Effector CD8-positive, alpha-beta T cell (primary cell): Measurements from ENCODE around the gene HMCN2.

Source experiments
- DNase-seq: peaks from one replicate; lab custom pipeline; 2025; lab: John Stamatoyannopoulos, UW

Gene HMCN2

DNA sequence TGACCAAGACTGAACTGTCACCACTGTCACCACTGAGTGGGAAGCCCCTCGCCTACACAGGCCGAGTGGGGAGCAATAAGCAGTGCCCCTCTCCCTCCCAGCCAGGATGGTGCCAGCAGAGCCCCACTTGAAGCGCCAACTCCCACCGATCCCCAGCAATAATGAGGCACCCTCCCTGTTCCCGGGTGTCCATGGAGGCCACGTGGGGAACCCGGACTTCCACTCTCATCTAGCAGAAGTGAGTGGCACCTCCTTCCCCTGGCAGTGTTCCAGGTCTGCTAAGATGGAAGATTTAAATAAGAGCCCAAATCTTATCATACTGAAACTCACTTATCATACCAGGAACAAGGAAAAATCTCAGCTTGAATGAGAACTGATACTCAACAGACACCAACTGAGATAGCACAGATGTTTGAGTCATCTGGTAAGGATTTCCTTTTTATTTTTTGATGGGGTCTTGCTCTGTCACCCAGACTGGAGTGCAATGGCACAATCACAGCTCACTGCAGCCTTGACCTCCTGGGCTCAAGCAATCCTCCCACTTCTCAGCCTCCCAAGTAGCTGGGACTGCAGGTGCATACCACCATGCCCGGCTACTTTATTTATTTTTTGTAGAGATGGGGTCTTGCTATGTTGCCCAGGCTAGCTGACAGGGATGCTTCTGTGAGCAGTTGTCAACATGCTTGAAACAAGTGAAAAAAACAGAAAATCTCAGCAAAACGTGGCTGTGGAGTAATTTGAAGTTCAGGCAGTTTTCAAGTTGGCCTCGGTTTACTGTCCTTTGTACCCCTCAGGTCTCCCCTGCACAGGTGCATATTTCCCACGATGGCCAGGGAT lies 149.6 kb downstream of the HMCN2 start:
- DNase-seq, result no peak

DNA sequence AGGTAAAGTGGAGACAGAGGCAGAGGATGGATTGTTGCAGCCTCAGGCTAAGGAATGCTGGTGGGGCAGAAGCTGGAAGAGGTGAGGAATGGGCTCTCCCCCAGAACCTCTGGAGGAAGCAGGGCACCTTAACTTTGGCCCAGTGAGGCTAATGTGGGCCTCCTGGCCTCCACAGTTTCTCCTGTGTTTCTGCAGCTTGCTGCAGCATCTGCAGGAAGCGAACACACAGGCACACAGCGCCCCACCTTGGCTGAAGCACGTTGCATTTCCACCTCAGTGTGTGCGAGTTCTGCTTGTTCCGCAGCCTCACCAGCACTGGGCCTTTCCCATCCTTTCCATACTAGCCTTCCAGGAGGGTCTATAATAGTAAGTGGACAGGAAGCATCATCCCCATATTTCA lies 152.0 kb downstream of the HMCN2 start:
- DNase-seq, result no peak

DNA sequence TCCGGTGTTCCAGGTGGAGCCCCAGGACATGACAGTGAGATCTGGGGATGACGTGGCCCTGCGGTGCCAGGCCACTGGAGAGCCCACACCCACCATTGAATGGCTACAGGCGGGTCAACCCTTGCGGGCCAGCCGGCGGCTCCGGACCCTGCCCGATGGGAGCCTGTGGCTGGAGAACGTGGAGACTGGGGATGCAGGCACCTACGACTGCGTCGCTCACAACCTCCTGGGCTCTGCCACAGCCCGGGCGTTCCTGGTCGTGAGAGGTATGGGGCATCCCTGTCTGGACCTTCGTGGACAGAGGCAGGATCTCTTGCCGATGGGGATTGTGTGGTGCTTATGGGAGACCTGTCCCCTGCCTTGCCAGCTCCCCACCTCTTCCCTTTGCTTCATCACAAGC lies 153.2 kb downstream of the HMCN2 start:
- no peak for DNase-seq

DNA sequence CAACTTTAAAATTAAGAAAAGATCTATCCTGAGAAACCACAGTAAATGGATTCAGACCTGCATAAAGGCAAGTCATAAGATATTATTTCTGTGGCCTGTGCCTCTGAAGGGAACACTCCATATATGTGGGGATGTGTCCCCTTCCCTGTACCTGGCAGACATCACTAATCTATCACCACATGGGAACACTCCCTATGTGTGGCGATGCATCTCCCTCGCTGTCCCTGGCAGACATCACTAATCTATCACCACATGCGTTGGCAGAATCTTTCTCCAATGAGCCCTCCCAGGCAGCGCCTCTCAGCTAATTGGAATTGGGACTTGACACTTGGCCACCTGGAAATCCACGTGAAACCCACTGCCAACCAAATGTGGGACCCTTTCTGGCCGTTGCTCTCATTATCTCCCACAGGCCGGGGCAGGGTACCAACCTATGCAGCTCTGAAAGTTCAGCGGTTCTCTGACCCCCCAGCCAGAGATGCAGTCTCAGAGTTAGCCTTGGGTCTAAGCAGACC lies 154.0 kb downstream of the HMCN2 start:
- no peak for DNase-seq

DNA sequence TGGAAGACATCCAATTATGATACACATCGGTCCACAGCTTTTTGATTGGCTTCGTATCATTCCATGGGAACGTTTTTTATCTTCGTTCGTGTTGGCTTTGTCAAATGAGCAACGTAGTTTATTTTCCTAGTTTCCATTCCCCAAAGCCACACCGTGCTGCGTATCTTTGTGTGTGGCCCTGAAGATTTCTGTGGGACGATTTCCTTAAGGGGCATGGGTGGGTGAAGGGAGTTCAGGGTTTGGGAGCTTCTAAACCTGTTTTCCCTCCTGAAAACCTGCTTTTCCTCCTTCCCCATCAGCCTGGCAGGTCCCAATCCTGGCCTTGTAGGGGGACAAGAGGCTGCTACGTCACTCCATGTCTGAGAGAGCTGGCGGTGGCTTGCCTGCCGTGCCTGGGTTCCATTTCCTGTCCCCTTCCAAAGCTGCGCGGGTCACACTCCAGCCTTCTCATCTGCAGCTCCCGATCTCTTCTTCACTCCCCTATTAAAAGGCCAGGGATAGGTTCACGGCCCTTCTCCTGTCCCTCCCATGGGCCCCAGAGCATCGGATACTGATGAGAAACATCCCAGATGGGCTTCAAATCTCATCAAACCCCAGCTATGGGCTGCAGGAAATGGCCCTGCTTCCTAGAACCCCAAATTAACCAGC lies 155.7 kb downstream of the HMCN2 start:
- DNase-seq, result no peak

DNA sequence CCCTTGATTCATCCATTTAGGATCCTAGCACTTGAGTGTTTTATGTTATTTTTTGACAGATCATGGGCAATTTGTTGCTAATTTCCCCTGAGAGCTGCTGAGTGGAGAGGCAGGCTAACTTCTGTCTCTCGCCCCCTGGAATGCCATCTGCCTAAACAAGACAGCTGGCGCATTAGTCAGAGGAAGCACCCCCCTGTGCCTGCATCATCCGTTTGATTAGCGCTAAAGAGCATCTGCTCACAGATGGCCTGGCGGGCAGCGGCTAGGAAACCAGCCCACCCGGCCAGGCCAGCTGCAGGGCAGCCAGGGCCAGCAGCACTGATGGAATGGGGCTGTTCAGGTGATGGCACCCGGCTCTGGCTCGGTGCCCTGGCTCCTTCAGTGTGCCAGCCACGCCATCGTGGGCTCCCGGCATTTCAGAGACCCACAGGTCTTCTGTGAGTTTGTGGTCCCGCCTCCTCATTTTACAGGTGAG lies 156.3 kb downstream of the HMCN2 start:
- DNase-seq, result no peak

DNA sequence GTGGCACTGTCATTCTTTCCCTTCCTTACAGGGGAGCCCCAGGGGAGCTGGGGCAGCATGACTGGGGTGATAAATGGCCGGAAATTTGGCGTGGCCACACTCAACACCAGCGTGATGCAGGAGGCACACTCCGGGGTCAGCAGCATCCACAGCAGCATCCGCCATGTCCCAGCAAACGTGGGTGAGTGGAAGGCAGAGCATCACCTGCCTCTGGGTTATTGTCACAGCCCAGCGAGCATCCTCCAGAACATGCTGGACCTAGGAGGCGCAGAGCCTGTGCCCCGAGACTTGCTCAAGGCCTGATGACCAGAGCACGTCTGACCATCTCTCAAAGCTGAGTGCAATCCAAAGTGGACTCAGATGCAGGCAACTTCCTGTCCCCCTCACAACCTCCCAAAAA lies 157.0 kb downstream of the HMCN2 start:
- no peak for DNase-seq

DNA sequence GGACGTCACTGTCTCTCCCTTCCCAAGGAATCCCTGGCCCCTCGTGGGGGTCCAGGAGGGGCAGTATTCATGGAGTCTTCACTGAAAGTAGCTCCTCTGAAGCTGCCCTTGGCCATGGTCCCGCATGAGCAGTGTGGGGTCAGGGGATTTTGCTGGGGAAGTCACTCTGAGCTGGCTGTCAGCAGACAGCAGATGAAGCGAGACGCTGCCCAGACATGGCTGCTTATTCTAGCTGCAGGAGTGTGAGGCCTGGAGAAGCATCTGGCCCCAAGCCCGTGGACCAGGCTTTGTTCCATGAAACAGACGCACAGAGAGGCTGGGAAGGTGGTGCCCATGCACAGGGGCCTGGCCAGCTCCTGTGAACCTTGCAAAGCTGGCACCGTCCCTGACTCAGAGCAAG lies 157.7 kb downstream of the HMCN2 start:
- no peak for DNase-seq

DNA sequence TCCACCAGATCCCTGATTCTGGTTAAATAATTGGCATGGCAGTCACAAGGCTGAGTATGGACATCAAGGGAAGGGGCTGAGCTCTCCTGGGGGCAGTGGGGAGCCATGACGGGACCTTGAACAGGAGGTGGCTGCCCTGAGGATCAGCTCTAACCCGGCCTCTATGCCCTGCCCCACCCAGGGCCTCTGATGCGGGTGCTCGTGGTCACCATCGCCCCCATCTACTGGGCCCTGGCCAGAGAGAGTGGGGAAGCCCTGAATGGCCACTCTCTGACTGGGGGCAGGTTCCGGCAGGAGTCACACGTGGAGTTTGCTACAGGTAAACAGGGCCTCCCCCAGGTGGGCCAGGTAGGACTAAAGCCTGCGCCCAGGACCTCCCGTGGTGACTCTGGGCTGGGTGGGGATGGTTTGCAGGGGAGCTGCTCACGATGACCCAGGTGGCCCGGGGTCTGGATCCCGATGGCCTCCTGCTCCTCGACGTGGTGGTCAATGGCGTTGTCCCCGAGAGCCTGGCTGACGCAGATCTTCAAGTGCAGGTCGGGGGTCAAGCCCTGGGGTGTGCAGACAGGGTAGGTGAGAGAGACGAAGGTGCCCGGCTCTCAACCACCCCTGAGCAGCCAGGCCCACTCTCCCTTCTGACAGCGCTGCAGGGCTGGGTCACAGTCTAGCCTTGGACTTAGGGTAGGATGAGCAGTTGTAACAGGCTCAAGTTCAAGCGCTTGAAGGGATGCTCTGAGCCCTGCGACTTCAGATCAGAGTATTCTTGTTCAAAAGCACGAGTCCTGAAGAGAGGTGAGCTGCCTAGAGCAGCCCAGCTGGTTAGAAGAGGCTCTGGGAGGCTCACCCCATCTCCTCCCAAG lies 159.3 kb downstream of the HMCN2 start:
- DNase-seq, result no peak

DNA sequence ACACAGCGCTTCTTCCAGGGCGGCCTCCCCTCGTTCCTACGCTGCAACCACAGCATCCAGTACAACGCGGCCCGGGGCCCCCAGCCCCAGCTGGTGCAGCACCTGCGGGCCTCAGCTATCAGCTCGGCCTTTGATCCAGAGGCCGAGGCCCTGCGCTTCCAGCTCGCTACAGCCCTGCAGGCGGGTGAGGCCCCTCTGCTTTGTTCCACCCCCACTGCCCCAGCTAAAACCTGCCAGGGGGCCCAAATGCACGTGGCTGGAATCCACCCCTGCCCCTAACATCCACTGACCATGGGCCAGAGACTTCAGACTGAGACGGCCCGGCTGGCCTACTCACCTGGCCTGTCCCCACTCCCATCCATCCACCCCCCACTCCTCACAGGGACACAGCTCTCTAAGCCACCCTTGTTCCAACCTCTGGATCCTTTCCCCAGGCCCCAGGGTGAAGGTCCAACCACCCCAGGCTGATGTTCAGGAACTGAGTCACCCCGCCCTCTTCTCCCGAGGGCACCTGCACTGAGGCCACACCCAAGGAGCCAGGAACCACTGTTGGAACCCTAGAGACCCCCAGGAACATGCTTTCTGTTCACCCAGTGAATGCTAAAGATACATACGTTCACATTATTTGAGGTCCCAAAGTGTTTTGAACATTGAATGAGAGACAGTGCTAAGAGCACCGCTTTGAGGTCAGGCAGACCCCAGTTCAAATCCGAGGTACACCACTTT lies 160.3 kb downstream of the HMCN2 start:
- no peak for DNase-seq

DNA sequence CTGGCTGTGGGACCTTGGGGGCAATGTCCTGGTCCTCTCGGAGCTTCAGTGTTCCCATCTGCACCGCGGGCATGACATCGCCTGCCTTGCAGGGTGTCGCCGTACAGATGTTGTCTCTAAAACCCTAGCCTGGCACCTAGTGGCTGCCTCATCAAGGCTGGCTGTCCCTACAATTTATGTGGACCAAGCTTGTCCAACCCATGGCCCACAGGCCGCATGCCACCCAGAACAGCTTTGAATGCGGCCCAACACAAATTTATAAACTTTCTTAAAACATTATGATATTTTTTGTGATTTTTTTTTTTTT lies 160.9 kb downstream of the HMCN2 start:
- no peak for DNase-seq

DNA sequence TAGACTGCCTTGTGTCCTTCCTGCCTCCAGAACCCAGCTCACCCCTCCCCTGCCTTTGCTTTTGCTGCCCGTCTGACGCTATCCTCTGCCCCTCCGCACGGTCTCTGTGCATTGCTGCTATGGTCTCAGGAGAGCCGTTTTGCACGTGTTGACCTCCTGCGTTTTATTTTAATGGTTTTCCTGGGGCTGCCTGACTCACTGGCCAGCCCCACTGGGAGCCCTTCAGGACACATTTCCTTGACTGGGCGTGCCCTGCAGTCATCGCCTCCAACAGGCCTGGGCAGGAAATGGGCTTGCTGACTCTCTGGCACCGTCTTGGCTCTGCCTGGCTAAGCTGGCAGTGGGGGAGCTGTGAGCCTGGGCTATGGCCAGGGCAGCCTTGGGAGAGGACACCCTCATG lies 161.3 kb downstream of the HMCN2 start:
- DNase-seq, result no peak

DNA sequence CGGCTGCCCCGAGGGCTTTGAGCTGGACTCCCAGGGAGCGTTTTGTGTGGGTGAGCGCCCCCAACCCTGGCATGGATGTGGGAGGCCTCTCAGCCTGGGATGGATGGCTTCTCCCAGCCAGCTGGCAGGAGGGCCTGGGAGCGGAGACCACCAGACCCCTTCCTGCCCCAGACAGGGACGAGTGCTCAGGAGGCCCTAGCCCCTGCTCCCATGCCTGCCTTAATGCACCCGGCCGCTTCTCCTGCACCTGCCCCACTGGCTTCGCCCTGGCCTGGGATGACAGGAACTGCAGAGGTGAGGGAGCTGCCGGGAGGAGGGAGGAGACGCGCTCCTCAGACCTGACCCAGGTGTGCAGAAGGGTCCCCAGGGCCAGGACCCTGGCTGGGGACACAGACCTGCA lies 161.8 kb downstream of the HMCN2 start:
- no peak for DNase-seq

DNA sequence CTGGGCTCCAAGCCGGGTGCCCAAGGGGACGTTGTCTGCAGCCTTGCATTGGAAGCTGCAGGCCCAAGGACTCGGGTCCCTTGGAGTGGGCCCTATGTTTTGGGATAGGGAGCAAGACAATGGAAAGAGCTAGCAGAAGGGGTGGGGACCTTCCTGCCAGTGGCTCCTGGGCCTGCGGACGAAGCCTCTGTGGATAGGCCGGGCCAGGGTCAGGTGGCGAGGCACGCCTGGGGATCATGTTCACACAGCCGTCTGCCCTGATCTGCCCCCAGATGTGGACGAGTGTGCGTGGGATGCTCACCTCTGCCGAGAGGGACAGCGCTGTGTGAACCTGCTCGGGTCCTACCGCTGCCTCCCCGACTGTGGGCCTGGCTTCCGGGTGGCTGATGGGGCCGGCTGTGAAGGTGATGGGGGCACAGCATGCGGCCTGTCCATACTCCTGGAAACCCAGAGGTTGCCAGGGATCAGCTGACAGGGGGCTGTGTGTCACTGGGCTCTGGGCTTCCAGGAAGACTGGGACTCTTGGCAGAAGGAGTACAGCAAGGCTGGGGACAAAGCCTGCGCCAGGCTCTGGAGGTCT lies 162.6 kb downstream of the HMCN2 start:
- no peak for DNase-seq

DNA sequence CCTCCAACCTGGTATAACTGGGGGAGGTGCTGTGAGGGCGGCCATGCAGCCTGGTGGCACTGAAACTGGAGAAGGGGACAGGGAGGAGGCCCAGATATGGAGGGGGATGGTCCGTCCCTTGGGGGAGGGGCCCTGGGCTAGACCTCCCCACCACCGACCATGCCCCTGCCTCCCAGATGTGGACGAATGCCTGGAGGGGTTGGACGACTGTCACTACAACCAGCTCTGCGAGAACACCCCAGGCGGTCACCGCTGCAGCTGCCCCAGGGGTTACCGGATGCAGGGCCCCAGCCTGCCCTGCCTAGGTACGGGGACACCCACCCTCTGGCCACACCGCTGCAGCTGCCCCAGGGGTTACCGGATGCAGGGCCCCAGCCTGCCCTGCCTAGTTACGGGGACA lies 163.8 kb downstream of the HMCN2 start:
- no peak for DNase-seq

DNA sequence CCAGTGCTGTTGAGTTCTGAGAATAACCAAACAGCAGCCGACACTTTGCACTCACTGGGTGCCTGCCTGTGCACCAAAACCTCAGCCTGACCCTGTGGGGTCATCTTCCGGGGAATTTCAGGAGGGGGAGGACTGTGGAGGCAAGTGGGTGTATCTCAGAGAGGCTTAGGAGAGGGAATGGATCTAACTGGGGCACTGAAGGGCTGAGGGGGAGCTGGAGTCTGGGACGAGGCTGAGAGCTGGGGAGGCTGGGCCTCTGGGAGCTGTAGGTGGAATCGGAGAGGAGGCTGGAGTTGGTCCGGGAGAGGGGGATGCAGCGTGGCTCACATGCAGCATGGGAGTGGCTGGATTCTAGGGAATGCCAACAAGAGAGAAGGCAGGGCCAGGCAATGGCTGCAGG lies 164.3 kb downstream of the HMCN2 start:
- DNase-seq, result no peak

DNA sequence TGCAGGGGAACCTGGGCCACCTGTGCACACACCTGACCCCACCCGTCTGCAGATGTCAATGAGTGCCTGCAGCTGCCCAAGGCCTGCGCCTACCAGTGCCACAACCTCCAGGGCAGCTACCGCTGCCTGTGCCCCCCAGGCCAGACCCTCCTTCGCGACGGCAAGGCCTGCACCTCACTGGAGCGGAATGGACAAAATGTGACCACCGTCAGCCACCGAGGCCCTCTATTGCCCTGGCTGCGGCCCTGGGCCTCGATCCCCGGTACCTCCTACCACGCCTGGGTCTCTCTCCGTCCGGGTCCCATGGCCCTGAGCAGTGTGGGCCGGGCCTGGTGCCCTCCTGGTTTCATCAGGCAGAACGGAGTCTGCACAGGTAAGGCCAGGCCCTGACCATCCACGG lies 164.7 kb downstream of the HMCN2 start:
- DNase-seq, result no peak

DNA sequence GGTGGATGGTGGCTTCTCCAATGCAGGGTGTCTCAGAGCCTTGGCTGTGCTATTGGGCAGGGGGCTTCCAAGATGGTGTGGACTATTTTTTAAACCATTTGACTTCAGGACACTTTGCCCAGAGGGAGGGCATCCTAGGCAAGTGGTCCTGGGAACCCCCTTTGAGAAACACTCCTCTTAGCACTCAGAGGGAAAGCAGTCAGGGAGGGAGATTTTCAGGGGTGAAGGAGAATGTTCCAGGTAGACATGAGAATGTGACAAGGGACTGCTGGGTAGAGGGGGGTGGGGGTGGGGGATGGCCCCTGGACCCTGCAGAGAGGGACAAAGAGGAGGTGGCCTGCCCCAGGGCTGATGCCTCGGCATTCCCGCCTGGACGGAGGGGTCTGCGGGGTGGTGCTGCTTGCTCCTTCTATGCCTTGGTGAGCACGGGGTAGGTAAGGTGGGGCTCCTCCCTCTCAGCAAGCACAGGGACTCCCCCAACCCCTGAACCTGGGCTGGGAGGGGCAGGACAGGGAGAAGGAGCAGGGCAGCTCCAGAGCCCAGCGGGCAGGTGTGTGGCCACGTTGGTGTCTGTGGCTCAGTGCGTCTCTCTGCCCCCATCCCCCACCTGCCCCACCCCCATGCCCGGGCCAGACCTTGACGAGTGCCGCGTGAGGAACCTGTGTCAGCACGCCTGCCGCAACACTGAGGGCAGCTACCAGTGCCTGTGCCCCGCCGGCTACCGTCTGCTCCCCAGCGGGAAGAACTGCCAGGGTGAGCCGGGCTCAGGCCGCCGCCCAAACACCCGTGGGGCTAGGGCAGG lies 165.4 kb downstream of the HMCN2 start:
- DNase-seq, result no peak

DNA sequence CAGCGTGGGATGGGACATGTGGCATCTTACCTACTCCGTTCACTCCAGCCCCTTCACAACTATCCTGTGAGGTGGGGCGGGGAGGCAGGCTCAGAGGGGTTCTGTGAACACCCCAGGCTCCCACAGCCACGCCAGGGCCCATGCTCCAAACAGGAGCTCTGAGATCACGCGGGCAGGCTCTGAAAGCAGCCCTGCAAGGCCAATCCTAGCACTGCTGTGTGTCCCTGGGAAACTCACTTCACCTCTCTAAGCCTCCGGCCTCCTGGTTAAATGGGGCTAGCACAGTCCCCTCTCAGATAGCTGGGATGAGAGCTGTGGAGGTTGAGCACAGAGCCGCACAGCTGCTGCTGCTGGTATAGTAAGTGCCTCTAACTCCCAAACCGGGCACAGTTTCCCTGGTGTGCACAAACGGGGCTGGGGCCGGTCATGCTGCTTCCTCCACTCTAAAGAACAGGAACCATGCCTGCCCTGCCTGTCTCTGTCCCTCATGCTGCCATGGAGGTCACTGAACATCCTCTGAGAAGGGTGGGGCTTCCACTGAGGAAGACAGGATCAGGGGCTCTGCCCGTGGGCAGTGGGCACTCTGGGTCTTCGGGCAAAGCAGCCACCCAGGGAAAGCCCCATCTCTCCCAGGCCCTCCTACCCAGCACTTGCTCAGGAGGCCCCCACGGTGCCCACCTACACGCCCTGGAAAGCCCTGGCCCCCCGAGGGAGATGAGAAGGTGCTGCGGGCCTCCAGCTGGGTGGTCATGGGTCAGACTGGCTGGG lies 166.2 kb downstream of the HMCN2 start:
- no peak for DNase-seq

DNA sequence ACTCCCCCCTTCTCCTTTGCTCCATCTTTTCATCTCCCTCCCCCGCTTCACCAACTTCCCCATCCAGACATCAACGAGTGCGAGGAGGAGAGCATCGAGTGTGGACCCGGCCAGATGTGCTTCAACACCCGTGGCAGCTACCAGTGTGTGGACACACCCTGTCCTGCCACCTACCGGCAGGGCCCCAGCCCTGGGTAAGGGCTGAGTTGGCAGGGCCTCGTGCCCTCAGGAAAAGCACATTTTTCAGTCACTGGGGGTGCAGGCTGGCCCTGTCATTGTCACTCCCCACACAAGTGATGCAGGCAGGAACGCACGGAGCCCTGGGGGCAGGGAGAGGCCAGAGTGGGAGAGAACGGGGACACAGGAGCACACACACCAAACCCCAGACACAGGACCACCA lies 166.8 kb downstream of the HMCN2 start:
- DNase-seq, result no peak
